GM21576 (cell line): ENCODE results near the gene OR1F1.
"Not testable (repeated sequence)": the region's sequence is repeated elsewhere in the genome, so short reads cannot be mapped to it uniquely, and the experiment has no call there.

ENCODE experiments used
- ATAC-seq: cut with Tn5 transposase; IDR thresholded peaks from one replicate; pipeline ENCODE4 v1.9.1; 2021; ENCODE audit warnings: mild to moderate bottlenecking, moderate library complexity; ENCODE audit not compliant: unreplicated experiment

OR1F1 gene

GRCh38 chr16:3197694-3198333, 9.8 kb downstream of the OR1F1 start:
- not testable (repeated sequence) for ATAC-seq

- ATAC-seq, result no peak
These were observed 10.5 kb downstream of the OR1F1 start for GRCh38 chr16:3198334-3199072.

- ATAC-seq, result no peak
These were observed 15.0 kb downstream of the OR1F1 start for GRCh38 chr16:3202903-3203539.

- not testable (repeated sequence) for ATAC-seq
These were observed 17.9 kb downstream of the OR1F1 start for GRCh38 chr16:3205939-3206338.

GRCh38 chr16:3207086-3207953, 19.3 kb downstream of the OR1F1 start:
- ATAC-seq, result no peak

GRCh38 chr16:3212006-3212405, 24.0 kb downstream of the OR1F1 start:
- ATAC-seq, result no peak

- no peak for ATAC-seq
These were observed 24.6 kb downstream of the OR1F1 start for GRCh38 chr16:3212567-3212966.

- ATAC-seq, result no peak
These were observed 27.0 kb downstream of the OR1F1 start for GRCh38 chr16:3214904-3215600.

GRCh38 chr16:3215601-3216262, 27.7 kb downstream of the OR1F1 start:
- no peak for ATAC-seq

- ATAC-seq, result no peak
These were observed 28.2 kb downstream of the OR1F1 start for GRCh38 chr16:3216263-3216640.

GRCh38 chr16:3220839-3221238, 32.8 kb downstream of the OR1F1 start:
- ATAC-seq, result no peak

- no peak for ATAC-seq
These were observed 36.0 kb downstream of the OR1F1 start for GRCh38 chr16:3223913-3224515.

GRCh38 chr16:3234543-3234856, 46.5 kb downstream of the OR1F1 start:
- peak; percentile 29 for ATAC-seq

GRCh38 chr16:3234857-3235561, 47.0 kb downstream of the OR1F1 start, which contains the start of gene ZNF200:
Gene ZNF200 (minus strand): TSS chr16:3235158. CDS start chr16:3233755, 1,403 bp downstream.
- peak; percentile 94 for ATAC-seq

GRCh38 chr16:3235856-3236669, 48.1 kb downstream of the OR1F1 start:
- ATAC-seq, result no peak

- ATAC-seq, result no peak
These were observed 53.8 kb downstream of the OR1F1 start for GRCh38 chr16:3241761-3242160.

- ATAC-seq, result no peak
These were observed 54.7 kb downstream of the OR1F1 start for GRCh38 chr16:3242709-3243108.

- ATAC-seq, result no peak
These were observed 55.9 kb downstream of the OR1F1 start for GRCh38 chr16:3243882-3244281.
